ENCODE data around the gene NUTM2F.
A peak's percentile ranks its signal among the peaks of the same experiment; 100 is the strongest.
"Not testable (repeated sequence)": the region's sequence is repeated elsewhere in the genome, so short reads cannot be mapped to it uniquely, and the experiment has no call there.

NUTM2F gene

DNA sequence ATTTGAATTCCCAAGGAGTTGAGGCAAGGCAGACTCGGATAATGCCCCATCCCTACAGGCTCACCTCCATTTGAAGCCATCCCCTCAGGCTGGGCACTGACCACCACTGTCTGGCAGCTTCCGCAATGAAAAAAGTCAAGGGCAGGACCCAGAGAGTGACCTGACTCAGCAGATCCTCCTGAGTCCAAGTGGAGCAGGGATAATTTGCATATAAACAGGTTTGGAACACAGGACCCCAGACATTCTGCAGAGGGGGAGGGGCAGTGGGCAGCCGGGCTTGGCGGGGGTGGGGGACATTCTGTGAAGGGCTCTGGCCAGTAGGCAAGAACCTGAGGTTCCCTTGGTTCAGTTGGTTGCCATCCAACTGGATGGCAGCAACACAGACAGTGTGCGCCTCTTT lies at the start of gene NUTM2F:
NUTM2F (minus strand) TSS at position 101 of the 400 bp plus-strand sequence; CDS start at position 80, 21 bp downstream.
- not testable (repeated sequence) for DNase-seq

DNA sequence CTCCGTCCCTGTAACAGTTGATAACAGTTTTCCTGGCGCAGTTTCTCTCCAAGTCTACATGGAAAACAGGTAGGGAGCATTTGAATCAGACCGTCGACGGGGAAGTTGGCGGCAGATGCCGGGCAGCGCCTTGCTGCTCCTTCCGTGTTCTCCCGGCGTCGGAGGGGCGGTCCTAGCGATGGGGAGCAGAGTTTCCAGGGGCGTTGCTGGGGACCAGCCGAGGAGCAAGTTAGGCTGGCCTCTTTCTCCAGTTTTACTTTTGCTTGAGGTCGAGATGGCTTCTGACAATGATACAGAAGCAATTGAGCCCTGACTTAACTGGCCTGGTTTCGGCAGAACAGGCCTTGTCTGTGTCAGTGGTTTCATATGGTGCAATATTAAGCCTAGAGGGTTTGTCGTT lies 46.8 kb upstream of the NUTM2F start:
- not testable (repeated sequence) for DNase-seq

DNA sequence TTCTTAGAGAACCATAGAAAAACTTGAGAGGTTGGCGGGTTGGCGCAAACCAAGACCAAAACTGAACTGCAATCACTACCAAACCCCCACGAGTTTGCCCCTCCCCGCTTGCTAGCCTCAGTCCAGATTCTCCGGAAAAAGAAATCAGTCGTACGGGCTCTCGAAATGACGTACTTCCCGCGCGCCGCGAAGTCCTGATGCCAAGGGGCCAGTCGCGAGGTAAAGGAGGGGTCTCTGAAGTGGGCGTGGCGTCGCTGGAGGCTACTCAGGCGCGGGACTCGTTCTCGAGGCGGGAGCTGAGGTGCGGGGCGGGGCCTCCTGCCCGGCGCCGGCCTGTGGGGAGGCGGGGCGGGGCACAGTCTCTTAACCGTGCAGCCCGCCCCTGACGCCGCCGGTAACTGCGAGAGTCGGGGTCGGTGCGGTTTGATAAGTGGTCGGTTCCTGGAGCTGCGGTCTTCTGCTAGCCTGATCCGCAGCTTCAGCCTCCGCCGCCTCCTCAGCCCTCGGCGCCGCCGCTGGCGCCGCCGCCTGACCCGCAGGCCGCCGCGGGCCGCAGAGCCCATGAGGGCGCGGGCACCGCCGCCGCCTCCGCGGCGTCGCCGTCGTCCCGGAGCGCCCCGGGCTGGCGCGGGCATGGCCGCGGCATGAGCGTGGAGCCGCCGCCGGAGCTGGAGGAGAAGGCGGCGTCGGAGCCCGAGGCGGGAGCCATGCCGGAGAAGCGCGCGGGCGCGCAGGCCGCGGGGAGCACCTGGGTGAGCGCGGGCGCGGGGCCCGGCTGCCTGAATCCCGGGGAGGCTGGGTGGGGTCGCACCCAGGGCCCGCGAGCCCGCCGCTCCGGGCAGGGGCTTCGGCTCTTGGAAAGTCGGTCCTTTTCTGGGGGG lies 46.0 kb upstream of the NUTM2F start:
- DNase-seq, result peak; percentile 87

- DNase-seq, result not testable (repeated sequence)
Measured at GRCh38 chr9:94373779-94374175, 45.3 kb upstream of the NUTM2F start.

- DNase-seq, result not testable (repeated sequence)
Measured at GRCh38 chr9:94370266-94370665, 41.8 kb upstream of the NUTM2F start.

GRCh38 chr9:94364093-94364614 lies 35.7 kb upstream of the NUTM2F start:
- not testable (repeated sequence) for DNase-seq

DNA sequence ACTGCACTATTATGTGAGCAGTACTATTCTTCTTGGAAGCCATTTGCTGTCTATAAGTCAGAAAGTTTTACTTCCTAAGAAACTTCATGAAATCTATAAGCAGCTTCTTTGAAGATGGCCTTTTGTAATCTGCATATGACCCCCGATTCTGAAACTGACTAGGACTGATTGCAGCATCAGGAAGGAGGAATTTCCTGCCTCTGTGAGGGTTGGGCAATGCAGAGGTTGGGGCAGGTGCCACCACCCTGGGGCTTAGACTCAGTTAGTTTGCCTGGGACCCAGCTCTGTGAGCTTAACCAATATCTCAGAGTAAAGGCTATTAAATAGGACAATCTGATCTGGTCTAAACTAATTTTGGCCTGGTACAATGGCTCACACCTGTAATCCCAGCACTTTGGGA lies 28.7 kb upstream of the NUTM2F start:
- DNase-seq, result not testable (repeated sequence)

DNA sequence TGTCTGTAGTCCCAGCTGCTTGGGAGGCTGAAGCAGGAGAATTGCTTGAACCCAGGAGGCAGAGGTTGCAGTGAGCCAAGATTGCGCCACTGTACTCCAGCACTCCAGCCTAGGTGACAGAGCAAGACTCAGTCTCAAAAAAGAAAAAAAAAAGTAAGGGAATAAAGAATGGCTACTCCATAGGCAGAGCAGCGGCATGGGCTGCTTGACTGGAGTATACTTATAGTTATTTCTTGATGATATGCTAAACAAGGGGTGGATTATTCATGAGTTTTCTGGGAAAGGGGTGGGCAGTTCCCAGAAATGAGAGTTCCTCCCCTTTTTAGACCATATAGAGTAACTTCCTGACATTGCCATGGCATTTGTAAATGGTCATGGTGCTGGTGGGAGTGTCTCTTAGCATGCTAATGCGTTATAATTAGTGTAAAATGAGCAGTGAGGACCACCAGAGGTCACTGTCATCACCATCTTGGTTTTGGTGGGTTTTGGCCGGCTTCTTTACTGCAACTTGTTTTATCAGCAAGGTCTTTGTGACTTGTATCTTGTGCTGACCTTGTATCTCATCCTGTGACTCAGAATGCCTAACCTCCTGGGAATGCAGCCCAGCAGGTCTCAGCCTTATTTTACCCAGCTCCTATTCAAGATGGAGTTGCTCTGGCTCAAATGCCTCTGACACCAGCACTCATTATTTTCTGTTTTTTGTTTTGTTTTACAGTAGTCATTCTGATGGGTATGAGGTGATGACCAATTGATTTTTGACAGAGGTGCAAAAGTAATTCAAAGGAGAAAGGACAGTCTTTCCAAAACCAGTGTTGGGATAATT lies 23.7 kb upstream of the NUTM2F start:
- DNase-seq, result not testable (repeated sequence)

DNA sequence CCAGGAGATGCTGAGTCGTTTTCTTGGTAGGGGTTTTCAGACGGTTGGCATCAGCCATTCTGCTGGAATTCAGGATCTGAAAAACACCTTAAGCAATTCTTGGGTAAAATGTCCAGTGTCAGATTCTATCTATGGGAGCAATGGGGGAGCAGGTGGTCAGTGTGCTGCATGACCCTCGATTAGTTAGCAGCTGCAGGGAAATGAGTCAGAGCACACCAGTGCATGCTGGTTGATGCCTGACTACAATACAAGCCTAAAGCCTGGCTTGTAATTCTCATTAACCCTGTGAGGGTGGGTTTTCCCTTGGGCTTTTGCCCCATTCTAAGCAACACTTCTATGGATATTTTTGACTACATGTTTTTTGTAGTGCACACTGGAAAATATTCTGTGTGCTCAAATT lies 20.3 kb upstream of the NUTM2F start:
- not testable (repeated sequence) for DNase-seq

DNA sequence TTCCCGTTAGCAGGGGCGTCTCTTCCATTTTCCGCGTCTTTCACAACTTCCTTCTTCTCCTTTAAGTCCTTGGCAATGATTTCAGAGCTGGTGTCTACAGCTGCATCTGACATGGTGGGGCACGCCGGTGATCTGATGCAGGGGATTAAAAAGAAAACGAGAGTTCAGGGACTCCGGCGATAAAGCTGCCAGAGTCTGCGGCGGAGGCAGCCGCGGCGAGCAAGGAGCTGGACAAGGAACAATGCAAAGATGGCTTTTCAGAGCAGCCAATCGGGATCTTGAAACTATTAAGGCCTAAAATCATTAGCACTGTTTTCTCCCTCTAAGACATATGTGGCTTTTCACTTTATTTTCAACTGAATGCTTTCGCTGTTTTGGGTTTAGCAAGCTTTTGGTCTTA lies 19.0 kb upstream of the NUTM2F start:
- not testable (repeated sequence) for DNase-seq

GRCh38 chr9:94341703-94342102 lies 13.3 kb upstream of the NUTM2F start:
- not testable (repeated sequence) for DNase-seq

DNA sequence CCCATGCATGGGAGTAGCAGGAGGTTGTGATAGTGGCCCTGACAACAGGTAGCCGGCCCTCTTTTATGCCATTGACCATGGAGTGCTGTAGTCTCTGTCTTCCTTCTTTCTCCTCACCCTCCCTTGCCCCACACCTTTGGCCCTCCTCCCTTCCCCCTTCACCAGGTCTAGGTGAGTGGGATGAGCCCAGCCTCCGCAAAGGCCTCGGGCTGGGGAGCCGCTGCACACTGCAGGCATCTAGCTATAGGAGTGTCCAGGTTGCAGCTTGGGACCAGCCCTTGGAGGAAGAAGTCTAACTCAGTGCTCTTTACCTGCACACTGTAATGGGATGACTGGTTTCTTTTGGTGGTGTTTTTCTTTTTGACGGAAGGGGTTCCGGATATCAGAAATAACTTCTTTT lies 12.3 kb upstream of the NUTM2F start:
- DNase-seq, result not testable (repeated sequence)

GRCh38 chr9:94339657-94340056 lies 11.2 kb upstream of the NUTM2F start:
- DNase-seq, result not testable (repeated sequence)

DNA sequence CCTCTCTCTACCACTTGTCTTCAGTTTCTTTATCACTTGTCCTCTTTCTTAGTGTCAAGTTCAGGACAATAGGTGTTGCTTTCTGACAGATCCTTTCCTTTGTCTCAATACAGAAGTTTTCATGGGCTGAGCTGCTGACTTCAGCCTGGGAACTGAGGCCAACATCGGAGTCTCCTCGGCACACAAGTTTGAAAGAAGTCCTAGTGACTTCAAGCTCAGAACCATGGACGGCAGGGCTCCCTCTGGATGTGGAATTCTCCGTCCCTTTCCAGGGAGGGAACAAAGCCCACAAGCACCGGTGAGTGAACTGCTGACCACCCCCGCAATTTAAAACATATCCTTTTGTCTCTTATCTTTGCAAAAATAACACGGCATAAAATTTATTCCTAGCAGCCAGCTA lies 10.3 kb upstream of the NUTM2F start:
- not testable (repeated sequence) for DNase-seq

DNA sequence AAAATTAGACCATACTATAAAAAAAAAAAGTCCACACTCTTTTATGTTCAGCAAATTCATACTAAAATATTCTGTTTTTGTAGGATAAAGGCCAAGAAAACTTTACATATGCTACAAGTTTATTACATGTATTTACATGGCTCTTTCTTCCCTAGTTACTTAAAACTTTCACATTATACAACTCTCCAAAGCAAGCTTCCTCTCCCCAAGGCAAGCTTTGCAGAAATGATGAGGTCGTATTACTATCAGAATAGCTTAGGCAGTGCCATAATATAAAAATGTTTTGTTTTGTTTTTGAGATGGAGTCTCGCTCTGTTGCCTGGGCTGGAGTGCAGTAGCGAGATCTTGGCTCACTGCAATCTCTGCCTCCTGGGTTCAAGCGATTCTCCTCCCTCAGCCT lies 8.0 kb upstream of the NUTM2F start:
- DNase-seq, result not testable (repeated sequence)

GRCh38 chr9:94325583-94325982 lies 2.9 kb downstream of the NUTM2F start:
- DNase-seq, result not testable (repeated sequence)

- not testable (repeated sequence) for DNase-seq
Measured at GRCh38 chr9:94323153-94323798, 5.2 kb downstream of the NUTM2F start.

DNA sequence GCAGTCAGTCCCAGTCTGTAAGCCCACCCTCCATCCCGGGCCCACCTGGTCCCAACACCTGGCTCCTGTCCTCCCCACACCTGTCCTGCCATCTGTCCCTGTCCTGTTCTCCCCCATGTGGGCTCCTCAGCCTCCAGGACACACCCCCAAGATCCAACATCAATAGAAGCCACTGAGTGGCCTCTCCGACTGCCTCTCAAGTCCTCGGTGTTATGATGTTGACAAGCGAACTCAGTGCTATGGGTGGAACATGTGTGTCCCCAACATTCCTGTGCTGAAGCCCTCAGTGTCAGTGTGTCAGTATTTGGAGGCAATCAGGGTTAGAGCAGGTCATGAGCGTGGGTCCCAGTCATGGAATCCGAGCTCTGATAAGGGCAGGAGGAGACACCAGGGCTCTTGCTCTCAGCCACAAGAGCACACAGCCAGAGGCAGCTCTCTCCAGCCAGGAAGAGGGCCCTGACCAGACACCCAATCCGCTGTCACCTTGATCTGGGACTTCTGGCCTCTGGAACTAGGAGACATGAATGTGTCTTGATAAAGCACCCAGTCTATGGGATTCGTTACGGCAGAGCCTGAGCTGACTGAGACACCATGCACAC lies 6.0 kb downstream of the NUTM2F start:
- DNase-seq, result not testable (repeated sequence)

DNA sequence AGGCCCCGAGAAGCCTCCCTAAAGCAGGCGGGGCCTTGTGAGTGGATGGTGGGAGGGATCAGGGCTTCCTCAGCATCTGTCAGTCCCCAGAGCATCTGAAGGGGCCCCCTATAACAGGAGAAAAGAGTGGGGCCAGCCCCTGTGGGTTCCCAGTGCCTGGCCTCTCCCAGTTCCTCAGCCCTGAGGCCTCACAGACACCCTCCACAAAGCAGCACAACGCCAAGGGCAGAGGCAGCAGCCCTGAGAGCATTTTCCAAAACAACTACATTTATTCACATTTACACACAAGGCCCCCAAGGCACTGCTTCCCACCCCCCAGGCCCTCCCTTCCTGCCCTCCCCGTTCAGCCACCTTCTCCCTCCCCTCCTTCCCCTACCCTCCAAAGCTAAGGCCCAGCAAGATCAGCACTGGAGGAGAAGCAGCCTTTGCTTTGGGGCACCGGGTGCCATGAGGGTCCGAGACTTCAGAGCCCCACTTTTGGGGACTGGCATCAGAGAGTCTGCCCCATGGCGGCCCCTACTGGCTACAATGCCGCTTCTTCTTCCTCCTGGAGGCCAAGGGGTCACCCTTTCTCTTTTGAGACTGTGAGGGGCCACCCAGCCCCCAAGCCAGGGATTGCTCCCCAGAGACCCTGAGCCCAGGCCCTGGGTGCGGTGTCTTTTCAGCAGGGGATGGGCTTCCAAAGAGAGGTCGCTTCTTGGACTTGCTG lies 10.3 kb downstream of the NUTM2F start:
- not testable (repeated sequence) for DNase-seq

GRCh38 chr9:94316236-94316635 lies 12.2 kb downstream of the NUTM2F start:
- not testable (repeated sequence) for DNase-seq
